Measurements from ENCODE around the gene WNK4. TPM values are rescaled to one million over a fixed set of nuclear protein-coding genes. Genes with fewer than 3 reads are reported as not detected.
"Not testable (repeated sequence)": the region's sequence is repeated elsewhere in the genome, so short reads cannot be mapped to it uniquely, and the experiment has no call there.

WNK4 gene
- total and polyA plus RNA-seq, 12 donors: 0.03 to 0.14 (median 0.07) TPM; not detected in 9

- Histone ChIP-seq H3K36me3 (no peaks in the 10 kb centered on the region), H3K4me1 (peaks cover 0 to 24% (median 9%) of the 10 kb centered on the region in 9 donors), H3K27me3 (peaks cover 0 to 7% (median 0%) of the 10 kb centered on the region in 7 donors), H3K4me3 (no peak overlapping the region), H3K9me3 (no peaks in the 10 kb centered on the region), H3K27ac (no peak overlapping the region)
- intact Hi-C loops (cut with DNase I): loop anchor here in 2 of 10 donors (10.0 kb wide), 2 partner anchors 53 to 193 kb away; partner anchors contain the start of gene PSMC3IP (in 1 of the 2)
- ATAC-seq (no peak), DNase-seq (no peak)
- TF ChIP-seq CTCF (IDR thresholded peaks at IDR 0.05): no peak
These were observed 12.9 kb upstream of the WNK4 start for GRCh38 chr17:42767512-42767911.

DNA sequence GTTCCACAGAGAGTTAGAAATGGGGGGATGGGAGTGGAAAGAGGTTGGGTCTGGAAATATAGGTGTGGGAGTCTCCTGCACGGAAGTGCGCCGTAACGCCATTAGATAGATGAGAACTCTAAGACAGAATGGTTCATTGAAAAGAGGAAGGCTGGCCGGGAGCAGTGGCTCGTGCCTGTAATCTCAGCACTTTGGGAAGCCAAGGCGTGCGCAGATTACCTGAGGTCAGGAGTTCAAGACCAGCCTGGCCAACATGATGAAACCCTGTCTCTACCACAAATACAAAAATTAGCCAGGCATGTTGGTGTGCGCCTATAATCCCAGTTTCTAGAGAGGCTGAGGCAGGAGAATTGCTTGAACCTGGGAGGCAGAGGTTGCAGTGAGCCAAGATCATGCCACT, 12.4 kb upstream of the WNK4 start:
- ATAC-seq, H3K27me3 ChIP-seq, H3K27ac ChIP-seq, H3K9me3 ChIP-seq, DNase-seq, H3K4me3 ChIP-seq, H3K36me3 ChIP-seq: not testable (repeated sequence)
- intact Hi-C loops (cut with DNase I): loop anchor here in 2 of 10 donors (10.0 kb wide), 2 partner anchors 53 to 193 kb away; partner anchors contain the start of gene PSMC3IP (in 1 of the 2)
- WGBS, 2 donors: 53 to 58% methylated on average over 9 of the region's 9 CpGs
- peaks cover 0 to 25% (median 13%) of the 10 kb centered on the region in 9 donors for H3K4me1 ChIP-seq

DNA sequence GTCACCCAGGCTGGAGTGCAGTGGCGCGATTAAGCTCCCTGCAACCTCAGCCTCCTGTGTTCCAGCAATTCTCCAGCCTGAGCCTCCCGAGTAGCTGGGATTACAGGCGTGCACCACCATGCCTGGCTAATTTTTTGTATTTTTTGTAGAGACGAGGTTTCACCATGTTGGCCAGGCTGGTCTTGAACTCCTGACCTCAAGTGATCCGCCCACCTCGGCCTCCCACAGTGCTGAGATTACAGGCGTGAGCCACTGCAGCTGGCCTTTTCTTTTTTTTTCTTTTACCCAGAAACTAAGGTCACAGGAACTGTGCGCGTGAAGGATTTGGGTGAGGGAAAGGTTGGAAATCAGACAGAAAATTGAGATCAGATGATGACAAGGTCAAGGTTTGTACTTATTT, 10.4 kb upstream of the WNK4 start:
- not testable (repeated sequence) for H3K36me3 ChIP-seq, H3K9me3 ChIP-seq, DNase-seq, H3K27ac ChIP-seq, ATAC-seq, H3K4me3 ChIP-seq, H3K27me3 ChIP-seq
- WGBS, 2 donors: 72% methylated on average over 10 of the region's 10 CpGs
- peaks cover 2 to 18% (median 14%) of the 10 kb centered on the region in 9 donors for H3K4me1 ChIP-seq
- intact Hi-C loops (cut with DNase I): loop anchor here in 3 of 10 donors (5.0 to 10.0 kb wide), 3 partner anchors 52 to 195 kb away; partner anchors contain the start of genes BECN1 (in 1 of the 3) and PSMC3IP (in 1 of the 3)

DNA sequence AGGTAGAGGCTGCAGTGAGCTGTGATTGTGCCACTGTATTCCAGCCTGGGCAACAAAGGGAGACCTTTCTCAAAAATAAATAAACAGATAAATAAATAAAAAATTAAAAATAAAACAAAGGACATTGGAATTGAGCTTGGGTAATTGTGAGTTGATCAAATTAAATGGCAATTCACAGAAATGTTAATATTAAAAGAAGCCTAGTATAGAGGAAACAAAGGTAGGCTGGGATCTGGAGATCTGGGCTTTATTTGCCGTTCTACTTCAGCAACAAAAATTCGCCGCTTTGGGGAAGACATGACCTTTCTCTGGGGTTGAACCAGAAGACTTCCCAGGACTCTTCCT, 7.5 kb upstream of the WNK4 start:
- 7 to 17% methylated on average over 3 of the region's 3 CpGs for WGBS, 2 donors
- DNase-seq (no peak), ATAC-seq (peak in 1 of 8 donors; percentile 13)
- H3K27ac ChIP-seq: peak overlapping the region in 9 of 10 donors; percentile 38 to 94 (median 84)
- H3K4me1 ChIP-seq: peaks cover 2 to 18% (median 14%) of the 10 kb centered on the region in 9 donors
- H3K9me3 ChIP-seq: no peaks in the 10 kb centered on the region
- intact Hi-C loops (cut with DNase I): loop anchor here in 2 of 10 donors (2.0 to 5.0 kb wide), 2 partner anchors 49 to 52 kb away; partner anchors contain the start of gene BECN1 (in 1 of the 2)
- peaks cover 0 to 38% (median 29%) of the 10 kb centered on the region in 9 donors for H3K36me3 ChIP-seq
- TF ChIP-seq CTCF (IDR thresholded peaks at IDR 0.05): no peak
- peak overlapping the region; percentile 34 to 99 (median 76) for H3K4me3 ChIP-seq
- H3K27me3 ChIP-seq: no peaks in the 10 kb centered on the region

DNA sequence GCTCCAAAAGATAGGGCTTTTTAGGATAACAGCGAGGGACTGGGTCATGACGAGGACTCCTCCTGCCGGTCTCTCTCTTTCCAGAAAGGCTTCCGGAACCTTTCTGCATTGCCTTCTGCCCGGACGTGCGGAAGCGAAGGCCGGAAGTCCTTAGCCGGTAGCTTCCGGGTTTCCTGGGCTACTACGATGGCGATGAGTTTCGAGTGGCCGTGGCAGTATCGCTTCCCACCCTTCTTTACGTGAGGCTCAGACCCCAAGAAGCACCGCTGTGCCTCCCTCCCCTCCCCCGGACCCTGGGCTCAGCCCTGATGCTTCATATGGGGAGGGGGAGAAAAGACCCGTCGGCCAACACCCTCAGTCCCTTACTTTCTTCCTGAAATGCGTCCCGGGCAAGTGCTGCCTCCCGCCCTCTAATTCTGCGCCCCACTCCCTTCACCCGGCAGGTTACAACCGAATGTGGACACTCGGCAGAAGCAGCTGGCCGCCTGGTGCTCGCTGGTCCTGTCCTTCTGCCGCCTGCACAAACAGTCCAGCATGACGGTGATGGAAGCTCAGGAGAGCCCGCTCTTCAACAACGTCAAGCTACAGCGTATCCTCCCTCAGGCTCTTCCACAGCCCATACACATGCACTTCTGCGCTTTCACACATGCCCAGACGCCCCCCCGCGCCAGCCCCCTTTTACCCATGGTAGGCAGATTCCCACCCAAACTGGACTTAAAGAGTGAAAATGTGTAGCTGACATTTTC, 6.9 kb upstream of the WNK4 start, which contains the start of gene VPS25:
Gene VPS25 (plus strand): TSS at position 160 of the 746 bp plus-strand sequence. CDS start 27 bp downstream, at position 187.
- H3K27ac ChIP-seq: peak within 1 kb of the TSS in 9 of 10 donors; percentile 38 to 94 (median 84)
- no peaks in the 10 kb centered on the region for H3K27me3 ChIP-seq
- peaks cover 0 to 44% (median 34%) of the 10 kb centered on the region in 9 donors for H3K36me3 ChIP-seq
- 2% methylated on average over 39 of the region's 39 CpGs for WGBS, 2 donors
- peaks cover 2 to 18% (median 14%) of the 10 kb centered on the region in 9 donors for H3K4me1 ChIP-seq
- peak; percentile 88 to 98 (median 97) for ATAC-seq
- H3K9me3 ChIP-seq: no peaks in the 10 kb centered on the region
- peak; percentile 72 to 86 for DNase-seq
- TF ChIP-seq CTCF (IDR thresholded peaks at IDR 0.05): peak in 5 of 9 donors; percentile 14 to 56 (median 40)
- peak within 1 kb of the TSS; percentile 34 to 99 (median 76) for H3K4me3 ChIP-seq
- intact Hi-C loops (cut with DNase I): loop anchor here in 3 of 10 donors (1.0 to 5.0 kb wide), 3 partner anchors 10 to 53 kb away; partner anchors contain the start of gene BECN1 (in 1 of the 3)
